PC-3 (cell line): ENCODE measurements around the gene ANAPC2. TPM values are rescaled to one million over a fixed set of nuclear protein-coding genes. Genes with fewer than 3 reads are reported as not detected.

Experiments
- ATAC-seq: fragments of 200-7000 bp; cut with Tn5 transposase; 2 replicates; pipeline ENCODE4 v1.9.1; 2020; ENCODE audit warnings: mild to moderate bottlenecking, moderate library complexity
- BruUV-seq: library from RNA; stranded (reverse); fragments of 400-500 nt; replicated peaks from 2 replicates; lab custom pipeline; 2021; lab: Mats Ljungman, UMichigan
- CTCF ChIA-PET: fragments of 300-600 bp; sonication (Branson Sonifier 250); formaldehyde crosslinking; loops from one replicate; lab custom pipeline; 2022; ENCODE audit warnings: antibody characterized with exemption; lab: Charles Lee
- POLR2A ChIA-PET: fragments of 300-600 bp; sonication (Branson Sonifier 250); formaldehyde crosslinking; loops from one replicate; lab custom pipeline; 2022; ENCODE audit warnings: antibody characterized with exemption; ENCODE audit not compliant: unreplicated experiment; lab: Charles Lee
- DNase-seq: peaks from one replicate; pipeline ENCODE4 v3.0.0-alpha.2; 2015
- H2AFZ ChIP-seq: fragments of 300-600 bp; sonication (generic); 2 replicates; pipeline ENCODE4 v1.6.0; 2016; ENCODE audit warnings: antibody characterized with exemption, low read length
- H3F3A ChIP-seq: fragments of 300-600 bp; sonication (generic); one replicate; pipeline ENCODE4 v1.6.0; 2017; ENCODE audit warnings: antibody characterized with exemption, low read length, control low read depth, mild to moderate bottlenecking; ENCODE audit not compliant: unreplicated experiment
- H3K27ac ChIP-seq: fragments of 300-600 bp; sonication (generic); 2 replicates; pipeline ENCODE4 v1.5.1; 2016; ENCODE audit warnings: mild to moderate bottlenecking, low read length
- H3K27me3 ChIP-seq: fragments of 300-600 bp; sonication (generic); 2 replicates; pipeline ENCODE4 v1.6.1; 2016; ENCODE audit warnings: low read length, mixed read lengths
- H3K36me3 ChIP-seq: fragments of 300-600 bp; sonication (generic); 2 replicates; pipeline ENCODE4 v1.6.1; 2016; ENCODE audit warnings: low read depth, mixed run types, low read length, mixed read lengths
- H3K4me1 ChIP-seq: fragments of 300-600 bp; sonication (generic); 2 replicates; pipeline ENCODE4 v1.5.1; 2016; ENCODE audit warnings: low read length; ENCODE audit not compliant: insufficient read depth
- H3K4me2 ChIP-seq: fragments of 300-600 bp; sonication (generic); 2 replicates; pipeline ENCODE4 v1.6.0; 2016; ENCODE audit warnings: low read length
- H3K4me3 ChIP-seq: fragments of 300-600 bp; sonication (generic); 2 replicates; pipeline ENCODE4 v1.5.1; 2016; ENCODE audit warnings: mild to moderate bottlenecking, low read length, mixed read lengths
- H3K79me2 ChIP-seq: fragments of 300-600 bp; sonication (generic); 2 replicates; pipeline ENCODE4 v1.6.1; 2017; ENCODE audit warnings: low read length, mixed read lengths
- H3K9ac ChIP-seq: fragments of 300-600 bp; sonication (generic); 2 replicates; pipeline ENCODE4 v1.6.0; 2016; ENCODE audit warnings: mild to moderate bottlenecking, low read length
- H3K9me2 ChIP-seq: fragments of 300-600 bp; sonication (generic); replicated peaks from 2 replicates; pipeline ENCODE4 v1.6.1; 2016; ENCODE audit warnings: mixed run types, low read length, mixed read lengths
- H3K9me3 ChIP-seq: fragments of 300-600 bp; sonication (generic); 2 replicates; pipeline ENCODE4 v1.6.1; 2016; ENCODE audit warnings: low read length, mixed read lengths
- H4K20me1 ChIP-seq: fragments of 300-600 bp; sonication (generic); 2 replicates; pipeline ENCODE4 v1.6.1; 2016; ENCODE audit warnings: low read length, mixed read lengths
- EZH2 ChIP-seq: fragments of 300-600 bp; sonication (generic); IDR thresholded peaks from one replicate; pipeline ENCODE4 v1.6.1; 2017; ENCODE audit warnings: antibody characterized with exemption, mild to moderate bottlenecking, low read length; ENCODE audit not compliant: unreplicated experiment
- EZH2phosphoT487 ChIP-seq: fragments of 300-600 bp; sonication (generic); IDR thresholded peaks from 2 replicates; pipeline ENCODE4 v1.6.1; 2018; ENCODE audit warnings: mild to moderate bottlenecking, antibody characterized with exemption, low read length, borderline replicate concordance
- intact Hi-C: fragments of 100-400 bp; cut with micrococcal nuclease; formaldehyde crosslinking; loops from 2 replicates; pipeline ENCODE4 v1.9.0; 2023
- total RNA-seq: library from RNA; depleted of rRNA; stranded (reverse); fragments of >200 nt; gene quantifications from 2 replicates; pipeline ENCODE4 v1.2.3, GENCODE V29; 2014
- TF ChIP-seq, protein P1 (sequence below): fragments of 300-600 bp; sonication (generic); conservative IDR thresholded peaks from 2 replicates; pipeline ENCODE4 v1.5.1; 2017; ENCODE audit warnings: antibody characterized with exemption, low read depth, mild to moderate bottlenecking, low read length

ANAPC2 gene
- total RNA-seq, 1 experiment from 2014 or later: 21.6 TPM

DNA sequence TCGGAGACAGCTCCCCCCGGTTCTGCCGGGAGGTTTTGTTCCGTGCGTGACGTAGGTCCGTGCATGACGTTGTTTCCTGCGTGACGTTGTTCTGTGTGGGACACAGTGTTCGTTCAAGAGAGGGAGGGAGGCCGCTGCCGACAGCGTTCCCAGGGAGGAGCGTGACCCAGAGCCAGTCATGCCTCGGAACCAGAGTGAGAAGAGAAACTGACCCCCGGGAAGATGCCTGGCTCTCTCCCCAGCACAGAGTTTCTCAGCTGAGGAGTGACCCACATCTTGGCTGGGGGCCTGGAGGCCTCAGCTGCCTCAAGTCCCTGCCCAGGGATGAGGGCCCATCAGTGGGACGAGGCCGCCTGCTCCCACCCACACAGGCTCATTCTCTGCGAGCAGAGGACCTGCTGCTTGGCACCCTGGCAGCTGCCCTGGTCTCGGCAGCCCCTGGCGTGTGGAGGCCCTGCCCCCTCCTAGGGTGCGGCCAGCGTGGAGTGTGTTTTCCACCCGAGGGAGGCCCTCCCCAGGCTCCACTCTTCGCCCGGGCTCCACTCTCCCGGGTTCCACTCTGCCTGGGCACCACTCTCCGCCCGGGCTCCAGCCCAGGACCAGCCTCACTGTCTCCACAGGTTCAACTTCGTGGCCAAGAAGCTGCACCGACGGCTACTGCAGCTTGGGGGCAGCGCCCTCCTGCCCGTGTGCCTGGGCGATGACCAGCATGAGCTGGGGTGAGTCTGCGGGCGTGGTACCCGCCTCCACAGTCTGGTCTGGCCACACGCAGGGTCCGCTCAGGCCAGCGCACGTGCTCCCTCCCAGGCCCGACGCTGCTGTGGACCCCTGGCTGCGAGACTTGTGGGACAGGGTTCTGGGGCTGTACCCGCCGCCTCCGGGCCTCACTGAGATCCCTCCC, 25.1 kb upstream of the ANAPC2 start:
- H3K4me2 ChIP-seq: no peak overlapping the region
- no peak overlapping the region for H3K9ac ChIP-seq
- DNase-seq (no peak), ATAC-seq (no peak)
- H3K27ac ChIP-seq: no peak overlapping the region
- intact Hi-C loops: no loop called here
- CTCF ChIA-PET: no interaction called here
- BruUV-seq: no TSS peak
- no peaks in the 10 kb centered on the region for H3K79me2 ChIP-seq
- H3K27me3 ChIP-seq: no peaks in the 10 kb centered on the region
- TF ChIP-seq, protein P1, sequence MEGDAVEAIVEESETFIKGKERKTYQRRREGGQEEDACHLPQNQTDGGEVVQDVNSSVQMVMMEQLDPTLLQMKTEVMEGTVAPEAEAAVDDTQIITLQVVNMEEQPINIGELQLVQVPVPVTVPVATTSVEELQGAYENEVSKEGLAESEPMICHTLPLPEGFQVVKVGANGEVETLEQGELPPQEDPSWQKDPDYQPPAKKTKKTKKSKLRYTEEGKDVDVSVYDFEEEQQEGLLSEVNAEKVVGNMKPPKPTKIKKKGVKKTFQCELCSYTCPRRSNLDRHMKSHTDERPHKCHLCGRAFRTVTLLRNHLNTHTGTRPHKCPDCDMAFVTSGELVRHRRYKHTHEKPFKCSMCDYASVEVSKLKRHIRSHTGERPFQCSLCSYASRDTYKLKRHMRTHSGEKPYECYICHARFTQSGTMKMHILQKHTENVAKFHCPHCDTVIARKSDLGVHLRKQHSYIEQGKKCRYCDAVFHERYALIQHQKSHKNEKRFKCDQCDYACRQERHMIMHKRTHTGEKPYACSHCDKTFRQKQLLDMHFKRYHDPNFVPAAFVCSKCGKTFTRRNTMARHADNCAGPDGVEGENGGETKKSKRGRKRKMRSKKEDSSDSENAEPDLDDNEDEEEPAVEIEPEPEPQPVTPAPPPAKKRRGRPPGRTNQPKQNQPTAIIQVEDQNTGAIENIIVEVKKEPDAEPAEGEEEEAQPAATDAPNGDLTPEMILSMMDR: peak; percentile 47; the same call in 1 of the 2 replicates
- TF ChIP-seq EZH2phosphoT487 (no peak), EZH2 (no peak)
- POLR2A ChIA-PET: no interaction called here
- H3K4me1 ChIP-seq: peaks cover 17% of the 10 kb centered on the region
- no peaks in the 10 kb centered on the region for H3K9me3 ChIP-seq
- no peaks in the 10 kb centered on the region for H4K20me1 ChIP-seq
- H3F3A ChIP-seq: no peaks in the 10 kb centered on the region
- no peak overlapping the region for H3K4me3 ChIP-seq
- no peaks in the 10 kb centered on the region for H3K36me3 ChIP-seq
- H3K9me2 ChIP-seq: no peaks in the 10 kb centered on the region
- no peak overlapping the region for H2AFZ ChIP-seq

- no peak overlapping the region for H3K4me3 ChIP-seq
- no peak overlapping the region for H3K9ac ChIP-seq
- peaks cover 1% of the 10 kb centered on the region; the same call in 1 of the 2 replicates for H3K79me2 ChIP-seq
- no peak for ATAC-seq
- POLR2A ChIA-PET: no interaction called here
- H3F3A ChIP-seq: no peaks in the 10 kb centered on the region
- intact Hi-C loops: no loop called here
- H3K27me3 ChIP-seq: no peaks in the 10 kb centered on the region
- no peak for DNase-seq
- no peak overlapping the region for H3K27ac ChIP-seq
- TF ChIP-seq, protein P1: no peak
- TF ChIP-seq EZH2phosphoT487 (no peak), EZH2 (no peak)
- H3K4me1 ChIP-seq: peaks cover 8% of the 10 kb centered on the region; the same call in 1 of the 2 replicates
- no peak overlapping the region for H3K4me2 ChIP-seq
- H3K9me3 ChIP-seq: no peaks in the 10 kb centered on the region
- H3K36me3 ChIP-seq: no peaks in the 10 kb centered on the region
- H2AFZ ChIP-seq: no peak overlapping the region
- no TSS peak for BruUV-seq
- no peaks in the 10 kb centered on the region for H3K9me2 ChIP-seq
- CTCF ChIA-PET: no interaction called here
- no peaks in the 10 kb centered on the region for H4K20me1 ChIP-seq
Observed at GRCh38 chr9:137212520-137212919, 24.2 kb upstream of the ANAPC2 start.

- Histone ChIP-seq H3K9ac (no peak overlapping the region), H3K9me2 (no peaks in the 10 kb centered on the region), H3K9me3 (no peaks in the 10 kb centered on the region), H3K27ac (no peak overlapping the region), H2AFZ (no peak overlapping the region), H3K4me1 (peaks cover 8% of the 10 kb centered on the region), H3K4me2 (no peak overlapping the region), H3K36me3 (no peaks in the 10 kb centered on the region), H3K79me2 (peaks cover 11% of the 10 kb centered on the region), H3K27me3 (no peaks in the 10 kb centered on the region), H3K4me3 (no peak overlapping the region), H4K20me1 (no peaks in the 10 kb centered on the region), H3F3A (no peaks in the 10 kb centered on the region)
- ChIA-PET CTCF (no interaction called here), POLR2A (no interaction called here)
- DNase-seq (no peak), ATAC-seq (no peak)
- intact Hi-C loops: no loop called here
- no TSS peak for BruUV-seq
- TF ChIP-seq EZH2 (no peak), EZH2phosphoT487 (no peak)
- TF ChIP-seq, protein P1: no peak
Observed at GRCh38 chr9:137211532-137211931, 23.2 kb upstream of the ANAPC2 start.
